ENCODE results near the gene PTPRK. TPM values are rescaled to one million over a fixed set of nuclear protein-coding genes. Genes with fewer than 3 reads are reported as not detected.

Gene PTPRK
- total and polyA plus RNA-seq, 9 of the 15 experiments (the other 6 are each of a cell fraction or from before 2014, with no cell fraction given): 0.04 to 0.51 TPM; not detected in 7

GRCh38 chr6:128204616-128205015, 315.8 kb downstream of the PTPRK start:
- Histone ChIP-seq H3K79me2 (ENCODE audit: control insufficient read depth, insufficient read depth, low read length) (no peaks in the 10 kb centered on the region), H3K4me1 (replicated peaks in 1 of 2; ENCODE audit: control insufficient read depth in 2 of 2, insufficient read depth in 2 of 2, low read length in 2 of 2) (no peaks in the 10 kb centered on the region), H3K27ac (ENCODE audit: extremely low read depth, low read depth, low read length) (no peak overlapping the region), H4K20me1 (replicated peaks; ENCODE audit: control insufficient read depth, insufficient read depth, low read length) (no peaks in the 10 kb centered on the region), H3K9me3 (replicated peaks; ENCODE audit: control insufficient read depth, insufficient read depth, low read depth, low read length) (no peaks in the 10 kb centered on the region), H3K36me3 (ENCODE audit: control insufficient read depth, insufficient read depth, low read length) (no peaks in the 10 kb centered on the region), H3K4me3 (no peak overlapping the region), H3K4me2 (ENCODE audit: insufficient read depth, low read length) (no peak overlapping the region), H2AFZ (ENCODE audit: low read depth, low read length) (no peak overlapping the region), H3K27me3 (ENCODE audit: control insufficient read depth in 2 of 2, insufficient read depth in 2 of 2, low read length in 2 of 2) (no peaks in the 10 kb centered on the region), H3K9me1 (ENCODE audit: control insufficient read depth, insufficient read depth, low read length) (no peaks in the 10 kb centered on the region), H3K9ac (ENCODE audit: insufficient read depth in 1 of 2, low read depth in 2 of 2, low read length in 2 of 2) (no peak overlapping the region)
- FAIRE-seq (no peak), DNase-seq (ENCODE audit: extremely low read depth in 1 of 4, low spot score in 3 of 4) (no peak), ATAC-seq (no peak)
- ChIA-PET CTCF (ENCODE audit: low intra/inter-chr PET ratio) (no interaction called here), POLR2A (no interaction called here)
- WGBS (ENCODE audit: insufficient coverage, low coverage, missing lambda C conversion rate): 1% methylated on average over 3 of the region's 3 CpGs
- BruUV-seq (replicated peaks): no TSS peak
- intact Hi-C loops (cut with micrococcal nuclease): no loop called here
- in situ Hi-C loops (cut with MboI): no loop called here
- no peak for TF ChIP-seq FOXA1 (IDR thresholded peaks at IDR 0.05; ENCODE audit: borderline replicate concordance)
- TF ChIP-seq ZNF197 (CRISPR knock-in tag; IDR thresholded peaks at IDR 0.05; ENCODE audit: low read depth): no peak
- TF ChIP-seq ZNF699 (CRISPR knock-in tag; IDR thresholded peaks at IDR 0.05; ENCODE audit: insufficient replicate concordance): no peak
- TF ChIP-seq ZFP36 (IDR thresholded peaks at IDR 0.05; ENCODE audit: low read depth, low read length, partially characterized antibody): no peak
- no peak for TF ChIP-seq SMARCC2 (IDR thresholded peaks at IDR 0.05; ENCODE audit: low read depth)
- TF ChIP-seq FOXM1 (IDR thresholded peaks at IDR 0.05; ENCODE audit: low read depth): no peak
- no peak for TF ChIP-seq FOXM1 (CRISPR knock-in tag; IDR thresholded peaks at IDR 0.05; ENCODE audit: low read depth)
- no peak for TF ChIP-seq ZBTB43 (CRISPR knock-in tag; IDR thresholded peaks at IDR 0.05)

Data from K562 (cell line).